H1 (cell line): ENCODE measurements around the gene ASB7. TPM values are rescaled to one million over a fixed set of nuclear protein-coding genes. Genes with fewer than 3 reads are reported as not detected.

ENCODE experiments used
- CTCF ChIA-PET: fragments of 300-600 bp; sonication (Branson Sonifier 250); formaldehyde crosslinking; loops from one replicate; lab custom pipeline; 2021; ENCODE audit not compliant: partially characterized antibody; lab: Charles Lee
- POLR2A ChIA-PET: fragments of 300-600 bp; sonication (Branson Sonifier 250); formaldehyde crosslinking; loops from one replicate; lab custom pipeline; 2021; ENCODE audit warnings: inconsistent platforms; ENCODE audit not compliant: partially characterized antibody; lab: Charles Lee
- DNase-seq, 2 experiments: peaks; one replicate each; pipeline versions ENCODE4 v3.0.0 to v3.0.0-alpha.2; 2010 to 2022; ENCODE audit warnings: low spot score in 2 of 2, low read depth in 1 of 2, mixed read lengths in 1 of 2
- FAIRE-seq: peaks from 2 replicates; lab custom pipeline; 2011; peaks lifted over from hg19 to GRCh38; lab: Jason Lieb, UNC
- H2AFZ ChIP-seq: 2 replicates; pipeline ENCODE4 v1.8.1; 2012; ENCODE audit warnings: low read length, inconsistent platforms
- H2AK5ac ChIP-seq: 2 replicates; pipeline ENCODE4 v1.6.1; 2013; ENCODE audit warnings: low read depth, low read length
- H2BK120ac ChIP-seq: replicated peaks from 2 replicates; pipeline ENCODE3; 2013; ENCODE audit warnings: low read depth, low read length, inconsistent platforms
- H2BK12ac ChIP-seq: 2 replicates; pipeline ENCODE4 v1.6.1; 2013; ENCODE audit warnings: low read depth, low read length
- H2BK15ac ChIP-seq: 2 replicates; pipeline ENCODE4 v1.6.1; 2013; ENCODE audit warnings: low read length
- H2BK20ac ChIP-seq: 2 replicates; pipeline ENCODE4 v1.6.1; 2013; ENCODE audit warnings: low read length
- H2BK5ac ChIP-seq: 2 replicates; pipeline ENCODE4 v1.6.1; 2013; ENCODE audit warnings: low read depth, low read length
- H3K14ac ChIP-seq: 2 replicates; pipeline ENCODE4 v1.6.1; 2013; ENCODE audit warnings: inconsistent platforms; ENCODE audit not compliant: insufficient read length
- H3K18ac ChIP-seq: 2 replicates; pipeline ENCODE4 v1.6.1; 2013; ENCODE audit warnings: low read length; ENCODE audit errors: extremely low read depth
- H3K23ac ChIP-seq: 2 replicates; pipeline ENCODE4 v1.6.1; 2013; ENCODE audit warnings: inconsistent platforms; ENCODE audit not compliant: insufficient read length
- H3K23me2 ChIP-seq: 2 replicates; pipeline ENCODE4 v1.6.1; 2013; ENCODE audit warnings: low read depth, low read length
- H3K27ac ChIP-seq: 2 replicates; pipeline ENCODE4 v1.6.1; 2011; ENCODE audit warnings: low read depth, low read length, inconsistent platforms
- H3K27me3 ChIP-seq, 4 experiments: replicated peaks in 1 of 4; 1 replicate in 1 of 4; 2 replicates in 3 of 4; pipeline versions ENCODE4 v1.6.1 to v1.8.1; 2011 to 2013; ENCODE audit warnings: low read length in 3 of 4, mild to moderate bottlenecking in 3 of 4, inconsistent platforms in 2 of 4, mixed read lengths in 2 of 4, moderate library complexity in 1 of 4; ENCODE audit not compliant: control insufficient read depth in 3 of 4, insufficient read depth in 3 of 4; ENCODE audit errors: extremely low read depth in 1 of 4
- H3K36me3 ChIP-seq, 4 experiments: 2 replicates each; pipeline versions ENCODE4 v1.6.1 to v1.8.1; 2011 to 2013; ENCODE audit warnings: mild to moderate bottlenecking in 4 of 4, low read length in 3 of 4, moderate library complexity in 2 of 4, control low read depth in 1 of 4, inconsistent platforms in 1 of 4; ENCODE audit not compliant: insufficient read depth in 4 of 4, control insufficient read depth in 2 of 4
- H3K4ac ChIP-seq: replicated peaks from 2 replicates; pipeline ENCODE3; 2013; ENCODE audit warnings: low read length, low read depth, mixed read lengths, inconsistent platforms; ENCODE audit not compliant: insufficient read length
- H3K4me1 ChIP-seq, 4 experiments: replicated peaks in 1 of 4; 1 replicate in 1 of 4; 2 replicates in 3 of 4; pipeline versions ENCODE4 v1.6.1 to v1.8.1; 2011 to 2013; ENCODE audit warnings: low read length in 3 of 4, inconsistent platforms in 2 of 4, mixed read lengths in 1 of 4; ENCODE audit not compliant: insufficient read depth in 4 of 4, control insufficient read depth in 3 of 4
- H3K4me2 ChIP-seq, 2 experiments: 2 replicates each; pipeline versions ENCODE4 v1.6.1 to v1.8.1; 2011 to 2013; ENCODE audit warnings: low read depth in 2 of 2, low read length in 2 of 2, control low read depth in 1 of 2, inconsistent platforms in 1 of 2, mild to moderate bottlenecking in 1 of 2; ENCODE audit not compliant: insufficient read depth in 1 of 2
- H3K4me3 ChIP-seq, 4 experiments: fragments of 200-600, 300-600 bp in 1 of 4; sonication (generic), shearing (Covaris generic), sonication (Bioruptor Twin) in 1 of 4; 2 replicates each; pipeline versions ENCODE4 v1.5.1 to v1.8.1; 2011 to 2016; ENCODE audit warnings: low read length in 4 of 4, low read depth in 3 of 4, control low read depth in 2 of 4, inconsistent platforms in 2 of 4, mild to moderate bottlenecking in 2 of 4, mixed read lengths in 1 of 4, moderate library complexity in 1 of 4; ENCODE audit not compliant: insufficient read depth in 2 of 4; ENCODE audit errors: extremely low read depth in 1 of 4
- H3K56ac ChIP-seq: replicated peaks from 2 replicates; pipeline ENCODE3; 2013; ENCODE audit warnings: low read depth, mild to moderate bottlenecking, mixed read lengths, low read length, inconsistent platforms; ENCODE audit not compliant: insufficient read length
- H3K79me1 ChIP-seq: 2 replicates; pipeline ENCODE4 v1.6.1; 2013; ENCODE audit warnings: low read depth, low read length, control low read depth
- H3K79me2 ChIP-seq, 2 experiments: 2 replicates each; pipeline versions ENCODE4 v1.6.1 to v1.8.1; 2012 to 2013; ENCODE audit warnings: low read length in 2 of 2, mild to moderate bottlenecking in 2 of 2, inconsistent platforms in 1 of 2; ENCODE audit not compliant: insufficient read depth in 2 of 2, control insufficient read depth in 1 of 2
- H3K9ac ChIP-seq, 4 experiments: replicated peaks in 1 of 4; 1 replicate in 1 of 4; 2 replicates in 3 of 4; pipeline versions ENCODE4 v1.6.1 to v1.8.1; 2011 to 2013; ENCODE audit warnings: low read depth in 3 of 4, low read length in 3 of 4, control low read depth in 2 of 4, mild to moderate bottlenecking in 2 of 4, moderate library complexity in 2 of 4, inconsistent platforms in 1 of 4; ENCODE audit errors: extremely low read depth in 1 of 4
- H3K9me3 ChIP-seq, 2 experiments: 2 replicates each; pipeline versions ENCODE4 v1.6.1 to v1.8.1; 2012 to 2013; ENCODE audit warnings: mild to moderate bottlenecking in 2 of 2, moderate library complexity in 2 of 2, control low read depth in 1 of 2, inconsistent platforms in 1 of 2, low read depth in 1 of 2, low read length in 1 of 2, mixed read lengths in 1 of 2; ENCODE audit not compliant: insufficient read depth in 2 of 2
- H4K20me1 ChIP-seq, 2 experiments: replicated peaks in 1 of 2; 2 replicates each; pipeline versions ENCODE3 to v1.8.1; 2011 to 2013; ENCODE audit warnings: inconsistent platforms in 2 of 2, low read length in 2 of 2, mild to moderate bottlenecking in 1 of 2; ENCODE audit not compliant: insufficient read depth in 2 of 2, control insufficient read depth in 1 of 2
- H4K5ac ChIP-seq: 2 replicates; pipeline ENCODE4 v1.6.1; 2013; ENCODE audit warnings: low read length, low read depth, mixed read lengths, inconsistent platforms; ENCODE audit not compliant: insufficient read length
- H4K8ac ChIP-seq: 2 replicates; pipeline ENCODE4 v1.8.0; 2013; ENCODE audit warnings: mild to moderate bottlenecking, moderate library complexity, low read length, inconsistent platforms; ENCODE audit not compliant: insufficient read depth; ENCODE audit errors: extremely low read depth
- H4K91ac ChIP-seq: replicated peaks from 2 replicates; pipeline ENCODE3; 2013; ENCODE audit warnings: low read length, mixed read lengths, inconsistent platforms; ENCODE audit not compliant: insufficient read length
- CBX8 ChIP-seq: fragments of 300-800, 300-1000 bp; sonication (generic); IDR thresholded peaks from 2 replicates; pipeline ENCODE4 v1.7.1; 2016; ENCODE audit warnings: low read depth, low read length, borderline replicate concordance
- JUND ChIP-seq: IDR thresholded peaks from 2 replicates; pipeline ENCODE4 v1.6.1; 2011; ENCODE audit warnings: mild to moderate bottlenecking, improper control_type of control experiment, low read length
- MAFK ChIP-seq: IDR thresholded peaks from 2 replicates; pipeline ENCODE4 v1.6.1; 2012; ENCODE audit warnings: low read depth, mild to moderate bottlenecking, improper control_type of control experiment, low read length
- WGBS, 2 experiments: shearing (Covaris generic) in 1 of 2; methylation state at CpG; one replicate each; pipeline versions ENCODE4 v1.1.6 to v1.1.7; 2013 to 2015; ENCODE audit warnings: low lambda C conversion rate in 2 of 2, mixed read lengths in 2 of 2, inconsistent platforms in 1 of 2, low coverage in 1 of 2, missing lambda C conversion rate in 1 of 2; ENCODE audit not compliant: insufficient replicate concordance in 2 of 2, insufficient coverage in 1 of 2, insufficient read length in 1 of 2; ENCODE audit errors: extremely low coverage in 1 of 2, missing lambda C conversion rate in 1 of 2; 5-methylcytosine and 5-hydroxymethylcytosine counted together
- polyA plus RNA-seq, 7 experiments: library from polyadenylated mRNA; depleted of rRNA in 3 of 7; stranded (reverse) in 5 of 7; unstranded in 2 of 7; fragments of >200 nt in 5 of 7; fragments of 200-250 nt in 2 of 7; gene quantifications; 1 replicate in 5 of 7; 2 replicates in 1 of 7; 4 replicates in 1 of 7; pipeline versions ENCODE4 v1.2.1 to v1.2.3, GENCODE V29; 2011 to 2013; ENCODE audit warnings: missing spikeins in 2 of 7, mixed read lengths in 2 of 7
- total RNA-seq: library from RNA; stranded (reverse); fragmentation: NEBNext Ultra II Directional; extraction: Animal tissue kit (Norgen Biotek cat#: 25700); gene quantifications from 2 replicates; pipeline ENCODE4 v1.2.1, GENCODE V29; 2021

Gene ASB7
- total and polyA plus RNA-seq, 2 of the 8 experiments (the other 6 are each of a cell fraction or from before 2014, with no cell fraction given), result 5.2 to 12.8 TPM

- Histone ChIP-seq H2BK20ac (no peak overlapping the region), H3K23me2 (no peaks in the 10 kb centered on the region), H4K8ac (no peak overlapping the region), H3K18ac (no peak overlapping the region), H3K4me2 (no peak overlapping the region), H3K27ac (no peak overlapping the region), H2BK5ac (no peak overlapping the region), H3K14ac (no peak overlapping the region), H4K91ac (no peak overlapping the region), H2BK120ac (no peak overlapping the region), H2AK5ac (no peak overlapping the region), H2BK15ac (no peak overlapping the region), H3K27me3 (no peaks in the 10 kb centered on the region), H3K4me3 (no peak overlapping the region), H3K56ac (no peak overlapping the region), H4K5ac (no peak overlapping the region), H3K4me1 (peaks cover 0 to 5% (median 3%) of the 10 kb centered on the region in 4 experiments; a peak in 2 of 7 replicates), H4K20me1 (no peaks in the 10 kb centered on the region), H3K4ac (no peak overlapping the region), H3K79me1 (no peaks in the 10 kb centered on the region; the same call in 1 of the 2 replicates), H3K9ac (no peak overlapping the region), H3K9me3 (no peaks in the 10 kb centered on the region), H3K79me2 (no peaks in the 10 kb centered on the region), H3K23ac (no peak overlapping the region), H2AFZ (no peak overlapping the region), H3K36me3 (no peaks in the 10 kb centered on the region), H2BK12ac (no peak overlapping the region)
- FAIRE-seq (no peak), DNase-seq (no peak)
- TF ChIP-seq MAFK (no peak), JUND (no peak), CBX8 (no peak)
- POLR2A ChIA-PET, result interaction anchor here (0.7 kb wide), 1 partner anchor 23 kb away, joined by 3 read pairs; no protein-coding TSS in a partner anchor
- CTCF ChIA-PET, result interaction anchor here (0.9 kb wide), 1 partner anchor 205 kb away, joined by 6 read pairs; no protein-coding TSS in a partner anchor
- WGBS, 2 experiments, result 94% methylated on average over 20 of the region's 20 CpGs; no CpG with 5 or more reads in 1 of the 2 experiments
These were observed 65.3 kb downstream of the ASB7 start for GRCh38 chr15:100667405-100668347.
